ENCODE data around the gene TRIP6. TPM values are rescaled to one million over a fixed set of nuclear protein-coding genes. Genes with fewer than 3 reads are reported as not detected.
"Not testable (repeated sequence)": the region's sequence is repeated elsewhere in the genome, so short reads cannot be mapped to it uniquely, and the experiment has no call there.

The TRIP6 gene
- total RNA-seq, 4 donors from 2014 or later: 71.8 to 88.7 (median 81.0) TPM

GRCh38 chr7:100847360-100847759 lies 19.8 kb upstream of the TRIP6 start:
- no peak for DNase-seq (ENCODE audit: low spot score in 2 of 2)
- WGBS, 2 donors: 78 to 88% methylated on average over 4 of the region's 4 CpGs
- TF ChIP-seq CTCF (IDR thresholded peaks at IDR 0.05): no peak
- TF ChIP-seq POLR2A (IDR thresholded peaks at IDR 0.05): no peak
- intact Hi-C loops (cut with DNase I; ENCODE audit: low total_unique reads): no loop called here
- no peak overlapping the region for H3K4me3 ChIP-seq (ENCODE audit: low read depth, poor library complexity, severe bottlenecking)

GRCh38 chr7:100852048-100852872 lies 14.9 kb upstream of the TRIP6 start, which contains the start of gene SLC12A9:
Gene SLC12A9 (plus strand): TSS chr7:100852713. CDS start chr7:100854198, 1,485 bp downstream.
- 0 to 1% methylated on average over 59 to 65 of the region's 71 CpGs for WGBS, 2 donors
- intact Hi-C loops (cut with DNase I; ENCODE audit: low total_unique reads): loop anchor here (5.0 to 10.0 kb wide), 4 partner anchors 50 to 387 kb away; partner anchors contain the start of genes GIGYF1 and SPACDR
- peak; percentile 86 to 98 for DNase-seq (ENCODE audit: low spot score in 2 of 2)
- peak in 1 of 3 donors; percentile 83 for TF ChIP-seq CTCF (IDR thresholded peaks at IDR 0.05)
- no peak for TF ChIP-seq POLR2A (IDR thresholded peaks at IDR 0.05)
- H3K4me3 ChIP-seq (ENCODE audit: low read depth, poor library complexity, severe bottlenecking): peak within 1 kb of the TSS; percentile 90

GRCh38 chr7:100854146-100854895 lies 12.9 kb upstream of the TRIP6 start:
- TF ChIP-seq CTCF (IDR thresholded peaks at IDR 0.05) (no peak), POLR2A (IDR thresholded peaks at IDR 0.05) (no peak)
- no peak overlapping the region for H3K4me3 ChIP-seq (ENCODE audit: low read depth, poor library complexity, severe bottlenecking)
- no peak for DNase-seq (ENCODE audit: low spot score in 2 of 2)
- intact Hi-C loops (cut with DNase I; ENCODE audit: low total_unique reads): loop anchor here (5.0 to 10.0 kb wide), 4 partner anchors 52 to 390 kb away; partner anchors contain the start of genes GIGYF1 and SPACDR
- WGBS, 2 donors: 85 to 91% methylated on average over 14 of the region's 14 CpGs

GRCh38 chr7:100854899-100855298 lies 12.3 kb upstream of the TRIP6 start:
- intact Hi-C loops (cut with DNase I; ENCODE audit: low total_unique reads): loop anchor here (5.0 to 10.0 kb wide), 4 partner anchors 53 to 390 kb away; partner anchors contain the start of genes GIGYF1 and SPACDR
- 92 to 96% methylated on average over 9 of the region's 9 CpGs for WGBS, 2 donors
- not testable (repeated sequence) for DNase-seq (ENCODE audit: low spot score in 2 of 2)

GRCh38 chr7:100855515-100855914 lies 11.7 kb upstream of the TRIP6 start:
- no peak overlapping the region for H3K4me3 ChIP-seq (ENCODE audit: low read depth, poor library complexity, severe bottlenecking)
- TF ChIP-seq CTCF (IDR thresholded peaks at IDR 0.05) (no peak), POLR2A (IDR thresholded peaks at IDR 0.05) (no peak)
- WGBS, 2 donors: 94 to 97% methylated on average over 10 of the region's 10 CpGs
- no peak for DNase-seq (ENCODE audit: low spot score in 2 of 2)
- intact Hi-C loops (cut with DNase I; ENCODE audit: low total_unique reads): loop anchor here (10.0 kb wide), 2 partner anchors 291 to 391 kb away; partner anchors contain the start of gene SPACDR

More at GRCh38 chr7:100854899-100855298, 12.3 kb upstream of the TRIP6 start:
- H3K4me3 ChIP-seq (ENCODE audit: low read depth, poor library complexity, severe bottlenecking): not testable (repeated sequence)

- intact Hi-C loops (cut with DNase I; ENCODE audit: low total_unique reads): loop anchor here (10.0 kb wide), 2 partner anchors 292 to 392 kb away; partner anchors contain the start of gene SPACDR
- no peak for DNase-seq (ENCODE audit: low spot score in 2 of 2)
- TF ChIP-seq POLR2A (IDR thresholded peaks at IDR 0.05) (no peak), CTCF (IDR thresholded peaks at IDR 0.05) (no peak)
- WGBS, 2 donors: 92 to 95% methylated on average over 16 of the region's 16 CpGs
- no peak overlapping the region for H3K4me3 ChIP-seq (ENCODE audit: low read depth, poor library complexity, severe bottlenecking)
Observed at GRCh38 chr7:100856871-100857282, 10.3 kb upstream of the TRIP6 start.
